ENCODE results near the gene KRTAP2-3. TPM values are rescaled to one million over a fixed set of nuclear protein-coding genes. Genes with fewer than 3 reads are reported as not detected.
A peak's percentile ranks its signal among the peaks of the same experiment; 100 is the strongest.

KRTAP2-3 gene
- total and polyA plus RNA-seq, 2 of the 4 experiments (the other 2 are of a cell fraction), result 1.4 to 35.2 TPM

DNA sequence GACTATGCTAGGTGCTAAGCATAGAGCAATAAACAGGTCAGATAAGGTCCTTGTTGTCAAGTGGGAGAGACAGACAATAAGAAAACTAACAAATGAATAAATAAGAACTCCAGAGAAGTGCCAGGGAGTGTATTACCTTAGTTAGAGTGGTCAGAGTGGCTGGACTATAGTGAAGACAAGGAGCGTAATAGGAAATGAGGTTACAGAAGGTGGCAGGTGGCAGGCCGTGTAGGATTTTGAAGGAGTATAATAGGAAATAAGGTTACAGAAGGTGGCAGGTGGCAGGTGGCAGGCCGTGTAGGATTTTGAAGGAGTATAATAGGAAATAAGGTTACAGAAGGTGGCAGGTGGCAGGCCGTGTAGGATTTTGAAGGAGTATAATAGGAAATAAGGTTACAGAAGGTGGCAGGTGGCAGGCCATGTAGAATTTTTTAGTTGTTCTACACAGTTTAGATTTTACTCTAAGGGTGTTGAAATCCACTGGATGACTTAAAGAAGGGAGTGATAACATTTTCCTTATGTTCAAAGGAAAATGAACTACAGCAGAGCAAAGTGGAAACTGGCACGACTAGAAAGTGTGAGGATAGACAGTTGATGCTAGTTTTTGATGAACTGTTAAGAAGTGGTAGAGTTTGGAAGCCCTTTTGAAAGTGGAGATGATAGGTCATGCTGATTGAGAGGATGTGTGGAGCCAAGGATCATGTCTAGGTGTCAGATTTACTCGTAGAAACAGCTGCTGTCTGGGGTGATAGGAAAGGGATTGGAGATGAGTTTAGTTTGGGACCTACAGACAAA, 47.4 kb downstream of the KRTAP2-3 start:
- no peak overlapping the region for H4K91ac ChIP-seq (ENCODE audit: insufficient read depth, low read depth, low read length)
- H2AK5ac ChIP-seq (ENCODE audit: low read depth, low read length), result no peak overlapping the region
- ChIA-PET CTCF (no interaction called here), POLR2A (ENCODE audit: unreplicated experiment) (no interaction called here)
- no peaks in the 10 kb centered on the region; the same call in 1 of the 2 replicates for H3K9me1 ChIP-seq (ENCODE audit: insufficient read depth, low read length)
- no peaks in the 10 kb centered on the region for H3K79me1 ChIP-seq (ENCODE audit: low read depth in 1 of 2, low read length in 2 of 2)
- WGBS, 2 experiments (ENCODE audit: extremely low coverage in 2 of 2, insufficient read length in 1 of 2), result 79% methylated on average over 3 of the region's 6 CpGs; no CpG with 5 or more reads in 1 of the 2 experiments
- dilution Hi-C loops (cut with HindIII; ENCODE audit: low sequenced_read_pairs, unreplicated experiment), result no loop called here
- H3K4me3 ChIP-seq (ENCODE audit: insufficient read depth, low read depth, low read length), result no peak overlapping the region
- TF ChIP-seq CEBPB (IDR thresholded peaks at IDR 0.05; ENCODE audit: low read depth, low read length) (no peak), BHLHE40 (IDR thresholded peaks at IDR 0.05; ENCODE audit: low read depth, low read length) (no peak), MXI1 (IDR thresholded peaks at IDR 0.05; ENCODE audit: borderline replicate concordance, low read depth, low read length) (no peak), MAZ (IDR thresholded peaks at IDR 0.05; ENCODE audit: borderline replicate concordance, low read depth, low read length) (no peak), NFE2L2 (IDR thresholded peaks at IDR 0.05; ENCODE audit: low read depth, low read length) (no peak), RFX5 (IDR thresholded peaks at IDR 0.05; ENCODE audit: low read depth, low read length) (no peak), SMC3 (IDR thresholded peaks at IDR 0.05; ENCODE audit: low read depth, low read length) (no peak), MAFK (IDR thresholded peaks at IDR 0.05; ENCODE audit: low read depth, low read length) (no peak), FOS (IDR thresholded peaks at IDR 0.05; ENCODE audit: low read depth, low read length) (no peak), POLR2A (IDR thresholded peaks at IDR 0.05; ENCODE audit: low read depth, low read length) (no peak)
- TF ChIP-seq, protein P1, sequence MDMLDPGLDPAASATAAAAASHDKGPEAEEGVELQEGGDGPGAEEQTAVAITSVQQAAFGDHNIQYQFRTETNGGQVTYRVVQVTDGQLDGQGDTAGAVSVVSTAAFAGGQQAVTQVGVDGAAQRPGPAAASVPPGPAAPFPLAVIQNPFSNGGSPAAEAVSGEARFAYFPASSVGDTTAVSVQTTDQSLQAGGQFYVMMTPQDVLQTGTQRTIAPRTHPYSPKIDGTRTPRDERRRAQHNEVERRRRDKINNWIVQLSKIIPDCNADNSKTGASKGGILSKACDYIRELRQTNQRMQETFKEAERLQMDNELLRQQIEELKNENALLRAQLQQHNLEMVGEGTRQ (IDR thresholded peaks at IDR 0.05; ENCODE audit: low read depth, low read length), result no peak
- TF ChIP-seq, protein P2, sequence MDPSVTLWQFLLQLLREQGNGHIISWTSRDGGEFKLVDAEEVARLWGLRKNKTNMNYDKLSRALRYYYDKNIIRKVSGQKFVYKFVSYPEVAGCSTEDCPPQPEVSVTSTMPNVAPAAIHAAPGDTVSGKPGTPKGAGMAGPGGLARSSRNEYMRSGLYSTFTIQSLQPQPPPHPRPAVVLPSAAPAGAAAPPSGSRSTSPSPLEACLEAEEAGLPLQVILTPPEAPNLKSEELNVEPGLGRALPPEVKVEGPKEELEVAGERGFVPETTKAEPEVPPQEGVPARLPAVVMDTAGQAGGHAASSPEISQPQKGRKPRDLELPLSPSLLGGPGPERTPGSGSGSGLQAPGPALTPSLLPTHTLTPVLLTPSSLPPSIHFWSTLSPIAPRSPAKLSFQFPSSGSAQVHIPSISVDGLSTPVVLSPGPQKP (IDR thresholded peaks at IDR 0.05; ENCODE audit: borderline replicate concordance, low read depth, low read length), result no peak
- no peak overlapping the region for H3K23ac ChIP-seq (ENCODE audit: low read depth, low read length)
- no peak overlapping the region for H2BK120ac ChIP-seq (ENCODE audit: low read depth, low read length)
- no peak overlapping the region for H3K27ac ChIP-seq (ENCODE audit: insufficient read depth, low read length)
- intact Hi-C loops (cut with micrococcal nuclease), result no loop called here
- no peak overlapping the region for H4K5ac ChIP-seq (ENCODE audit: low read depth, low read length)
- H3K14ac ChIP-seq (replicated peaks; ENCODE audit: low read depth, low read length), result no peak overlapping the region
- H4K20me1 ChIP-seq (ENCODE audit: insufficient read depth, low read length), result no peaks in the 10 kb centered on the region
- in situ Hi-C loops (cut with MboI; ENCODE audit: low sequenced_read_pairs), result no loop called here
- no peak overlapping the region for H3K18ac ChIP-seq (ENCODE audit: low read depth, low read length)
- BruUV-seq (replicated peaks), result no TSS peak
- H3K4ac ChIP-seq (ENCODE audit: low read depth, low read length), result no peak overlapping the region
- H2AFZ ChIP-seq (replicated peaks; ENCODE audit: low read length, poor library complexity), result no peak overlapping the region
- no peak for DNase-seq
- no peak overlapping the region for H2AK9ac ChIP-seq (replicated peaks; ENCODE audit: low read depth, low read length, poor library complexity)
- H3K4me2 ChIP-seq (ENCODE audit: low read depth, low read length), result no peak overlapping the region
- no peaks in the 10 kb centered on the region; the same call in 1 of the 2 replicates for H3K27me3 ChIP-seq (ENCODE audit: control insufficient read depth, insufficient read depth, low read length)
- H3K9ac ChIP-seq (ENCODE audit: low read depth, low read length), result no peak overlapping the region
- H2BK20ac ChIP-seq (ENCODE audit: low read depth, low read length), result peak overlapping the region; percentile 40; the same call in 1 of the 2 replicates
- no peak overlapping the region for H3K56ac ChIP-seq (ENCODE audit: extremely low read depth, insufficient read depth, low read length)
- H2BK5ac ChIP-seq (ENCODE audit: low read depth, low read length, poor library complexity, severe bottlenecking), result no peak overlapping the region
- H3K36me3 ChIP-seq (ENCODE audit: control insufficient read depth, insufficient read depth, low read length), result no peaks in the 10 kb centered on the region
- no peaks in the 10 kb centered on the region for H3K9me3 ChIP-seq (ENCODE audit: control insufficient read depth, insufficient read depth, low read length)
- peak overlapping the region in 1 of 2 experiments; percentile 34; a peak in 1 of 4 replicates for H4K8ac ChIP-seq (ENCODE audit: low read depth in 2 of 2, low read length in 2 of 2)
- ATAC-seq (ENCODE audit: low read depth), result no peak
- peak overlapping the region; percentile 40; the same call in 1 of the 3 replicates for H2BK15ac ChIP-seq (ENCODE audit: low read depth, low read length)
- H3K4me1 ChIP-seq (ENCODE audit: control insufficient read depth, insufficient read depth, low read length), result peaks cover 1% of the 10 kb centered on the region; the same call in 1 of the 2 replicates
